HG03439 (cell line): ENCODE measurements around the gene GGT5.
"Not testable (repeated sequence)": the region's sequence is repeated elsewhere in the genome, so short reads cannot be mapped to it uniquely, and the experiment has no call there.

Source experiments
- ATAC-seq: cut with Tn5 transposase; IDR thresholded peaks from one replicate; pipeline ENCODE4 v1.9.1; 2021; ENCODE audit warnings: mild to moderate bottlenecking, moderate library complexity; ENCODE audit not compliant: unreplicated experiment

GGT5 gene

GRCh38 chr22:24233235-24233634 lies 11.6 kb downstream of the GGT5 start:
- ATAC-seq = no peak

GRCh38 chr22:24232725-24233124 lies 12.2 kb downstream of the GGT5 start:
- no peak for ATAC-seq

GRCh38 chr22:24232124-24232523 lies 12.8 kb downstream of the GGT5 start:
- no peak for ATAC-seq

GRCh38 chr22:24231706-24232105 lies 13.2 kb downstream of the GGT5 start:
- no peak for ATAC-seq

- ATAC-seq = no peak
Measured at GRCh38 chr22:24230911-24231656, 13.8 kb downstream of the GGT5 start.

GRCh38 chr22:24225951-24226350 lies 18.9 kb downstream of the GGT5 start:
- ATAC-seq = no peak

- ATAC-seq = no peak
Measured at GRCh38 chr22:24225044-24225601, 19.8 kb downstream of the GGT5 start.

- ATAC-seq = no peak
Measured at GRCh38 chr22:24224468-24224867, 20.4 kb downstream of the GGT5 start.

- no peak for ATAC-seq
Measured at GRCh38 chr22:24219750-24220149, 25.1 kb downstream of the GGT5 start.

GRCh38 chr22:24217384-24217783 lies 27.5 kb downstream of the GGT5 start:
- no peak for ATAC-seq

- no peak for ATAC-seq
Measured at GRCh38 chr22:24216541-24217209, 28.2 kb downstream of the GGT5 start.

GRCh38 chr22:24214467-24215285 lies 30.2 kb downstream of the GGT5 start:
- ATAC-seq = no peak

- not testable (repeated sequence) for ATAC-seq
Measured at GRCh38 chr22:24213111-24213510, 31.8 kb downstream of the GGT5 start.

- ATAC-seq = not testable (repeated sequence)
Measured at GRCh38 chr22:24211716-24212115, 33.2 kb downstream of the GGT5 start.

GRCh38 chr22:24210409-24210808 lies 34.5 kb downstream of the GGT5 start:
- ATAC-seq = not testable (repeated sequence)

GRCh38 chr22:24209687-24210086 lies 35.2 kb downstream of the GGT5 start:
- ATAC-seq = no peak

- no peak for ATAC-seq
Measured at GRCh38 chr22:24209016-24209415, 35.9 kb downstream of the GGT5 start.

GRCh38 chr22:24208012-24208749 lies 36.7 kb downstream of the GGT5 start:
- ATAC-seq = no peak

- ATAC-seq = no peak
Measured at GRCh38 chr22:24207264-24208011, 37.4 kb downstream of the GGT5 start.
